ENCODE data around the gene PFAS. TPM values are rescaled to one million over a fixed set of nuclear protein-coding genes. Genes with fewer than 3 reads are reported as not detected.

The PFAS gene
- total and polyA plus RNA-seq, 7 donors, result 1.4 to 22.2 (median 4.9) TPM

DNA sequence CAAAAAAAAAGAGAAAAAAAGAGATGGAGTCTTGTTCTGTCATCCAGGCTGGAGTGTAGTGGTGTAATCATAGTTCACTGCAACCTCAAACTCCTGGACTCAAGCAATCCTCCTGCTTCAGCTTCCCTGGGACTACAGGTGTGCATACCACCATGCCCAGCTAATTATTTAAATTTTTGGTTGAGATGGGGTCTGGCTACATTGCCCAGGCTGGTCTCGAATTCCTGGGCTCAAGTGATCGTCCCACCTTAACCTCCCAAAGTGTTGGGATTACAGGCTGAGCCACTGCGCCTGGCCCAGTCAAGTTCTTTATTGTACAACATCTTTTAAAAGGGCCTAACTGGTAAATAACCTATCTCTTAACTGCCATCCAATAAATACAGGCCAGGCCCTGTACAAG is 33.3 kb downstream of the PFAS start:
- no peak for DNase-seq
- H3K4me3 ChIP-seq, result no peak overlapping the region
- H3K27me3 ChIP-seq, result no peaks in the 10 kb centered on the region
- H3K36me3 ChIP-seq, result no peaks in the 10 kb centered on the region
- H3K9me3 ChIP-seq, result no peaks in the 10 kb centered on the region
- no peak for TF ChIP-seq EP300 (IDR thresholded peaks at IDR 0.05)
- no peak for TF ChIP-seq CTCF (IDR thresholded peaks at IDR 0.05)
- no peak for TF ChIP-seq POLR2AphosphoS5 (IDR thresholded peaks at IDR 0.05)
- no peak for TF ChIP-seq POLR2A (IDR thresholded peaks at IDR 0.05)
- H3K27ac ChIP-seq, result no peak overlapping the region
- WGBS, 2 donors, result 76 to 79% methylated on average over 3 of the region's 3 CpGs
- intact Hi-C loops (cut with DNase I), result no loop called here
- H3K4me1 ChIP-seq, result no peaks in the 10 kb centered on the region

- Histone ChIP-seq H3K4me3 (no peak overlapping the region), H3K27ac (no peak overlapping the region), H3K4me1 (peaks cover 0 to 8% (median 6%) of the 10 kb centered on the region in 4 donors), H3K36me3 (no peaks in the 10 kb centered on the region), H3K9me3 (no peaks in the 10 kb centered on the region), H3K27me3 (no peaks in the 10 kb centered on the region)
- intact Hi-C loops (cut with DNase I), result no loop called here
- DNase-seq, result no peak
- no peak for TF ChIP-seq POLR2A (IDR thresholded peaks at IDR 0.05)
- TF ChIP-seq CTCF (IDR thresholded peaks at IDR 0.05), result no peak
- TF ChIP-seq EP300 (IDR thresholded peaks at IDR 0.05), result no peak
- no peak for TF ChIP-seq POLR2AphosphoS5 (IDR thresholded peaks at IDR 0.05)
- WGBS, 2 donors, result 74 to 80% methylated on average over 4 of the region's 4 CpGs
These were observed 34.3 kb downstream of the PFAS start for GRCh38 chr17:8283356-8283755.

DNA sequence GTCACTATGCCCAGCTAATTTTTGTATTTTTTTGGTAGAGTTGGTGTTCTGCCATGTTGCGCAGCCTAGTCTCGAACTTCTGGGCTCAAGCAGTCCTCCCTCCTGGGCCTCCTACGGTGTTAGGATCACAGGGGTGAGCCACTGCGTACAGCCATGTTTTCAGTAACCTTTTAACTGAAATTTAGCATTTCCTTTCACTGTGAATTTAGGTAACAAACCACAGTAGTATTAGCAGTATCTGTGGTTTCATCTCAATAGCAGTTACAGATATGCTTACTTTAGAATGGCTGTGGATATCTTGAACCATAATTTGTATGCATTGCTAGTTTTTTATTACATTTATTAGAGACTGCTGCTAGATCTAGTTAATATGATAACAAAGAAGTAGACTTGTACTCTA is 35.0 kb downstream of the PFAS start:
- Histone ChIP-seq H3K27ac (no peak overlapping the region), H3K4me3 (no peak overlapping the region), H3K4me1 (peaks cover 0 to 9% (median 8%) of the 10 kb centered on the region in 4 donors), H3K36me3 (no peaks in the 10 kb centered on the region), H3K9me3 (no peaks in the 10 kb centered on the region), H3K27me3 (no peaks in the 10 kb centered on the region)
- no peak for DNase-seq
- WGBS, 2 donors, result 85 to 90% methylated on average over 4 of the region's 4 CpGs
- TF ChIP-seq EP300 (IDR thresholded peaks at IDR 0.05) (no peak), POLR2A (IDR thresholded peaks at IDR 0.05) (no peak), POLR2AphosphoS5 (IDR thresholded peaks at IDR 0.05) (no peak), CTCF (IDR thresholded peaks at IDR 0.05) (no peak)
- intact Hi-C loops (cut with DNase I), result no loop called here

DNA sequence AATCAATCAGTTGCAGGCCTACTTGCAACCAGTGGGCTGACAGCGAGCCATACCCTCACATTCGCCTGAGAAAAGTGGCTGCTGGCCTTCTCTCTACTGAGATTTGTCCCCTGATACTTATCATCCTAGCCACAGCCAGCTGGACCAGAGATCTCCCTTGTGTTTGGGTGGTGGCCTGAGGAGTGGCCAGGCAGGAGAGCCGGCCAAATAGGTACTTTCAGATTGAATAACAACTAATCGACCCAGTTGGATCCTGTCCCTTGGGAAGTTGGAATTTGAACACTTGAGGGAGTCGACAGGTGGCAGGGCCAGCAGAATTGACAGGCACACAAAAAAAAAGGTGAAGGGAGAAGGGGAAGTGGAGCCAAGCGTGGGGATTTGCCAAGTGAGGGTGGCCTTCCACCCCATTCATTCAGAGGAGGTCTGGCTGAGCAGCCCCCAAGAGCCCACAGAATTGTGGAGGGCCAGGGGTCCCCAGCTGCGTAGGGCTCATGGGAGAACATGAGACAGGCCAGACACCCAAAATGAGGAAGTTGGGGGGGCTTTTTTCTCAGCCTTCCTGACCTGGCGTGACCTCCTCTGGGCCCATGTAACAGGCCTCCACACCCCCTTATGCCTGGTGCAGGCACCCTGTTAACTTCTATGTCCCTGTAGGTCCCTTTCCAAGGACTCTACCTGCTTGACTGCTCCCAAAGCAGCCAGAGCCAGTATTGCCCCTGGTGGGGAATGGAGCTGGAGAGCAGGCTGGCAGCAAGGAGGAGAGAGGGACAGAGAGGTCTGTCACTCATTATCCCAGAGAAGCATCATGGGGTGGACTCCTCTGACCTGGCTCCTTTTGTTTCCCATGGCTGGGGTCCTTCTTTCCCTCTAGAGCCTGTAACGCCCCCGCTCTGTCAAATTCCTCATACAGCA is 36.4 kb downstream of the PFAS start:
- no peaks in the 10 kb centered on the region for H3K27me3 ChIP-seq
- no peaks in the 10 kb centered on the region for H3K9me3 ChIP-seq
- TF ChIP-seq POLR2A (IDR thresholded peaks at IDR 0.05), result no peak
- TF ChIP-seq EP300 (IDR thresholded peaks at IDR 0.05), result no peak
- TF ChIP-seq CTCF (IDR thresholded peaks at IDR 0.05), result no peak
- no peak for TF ChIP-seq POLR2AphosphoS5 (IDR thresholded peaks at IDR 0.05)
- no peak overlapping the region for H3K4me3 ChIP-seq
- DNase-seq, result no peak
- no peaks in the 10 kb centered on the region for H3K36me3 ChIP-seq
- peaks cover 0 to 18% (median 15%) of the 10 kb centered on the region in 4 donors for H3K4me1 ChIP-seq
- WGBS, 2 donors, result 61 to 72% methylated on average over 10 of the region's 10 CpGs
- H3K27ac ChIP-seq, result no peak overlapping the region
- intact Hi-C loops (cut with DNase I), result no loop called here
